DOHH2 (cell line): ENCODE data around the gene CARS2.

ENCODE experiments used
- EZH2phosphoT487 ChIP-seq: fragments of 200-600 bp; sonication (generic); IDR thresholded peaks from 2 replicates; pipeline ENCODE4 v1.6.1; 2017; ENCODE audit warnings: borderline replicate concordance, mild to moderate bottlenecking, antibody characterized with exemption, low read length, moderate library complexity, mixed read lengths
- TF ChIP-seq, protein P1 (sequence below): fragments of 200-600 bp; sonication (generic); IDR thresholded peaks from one replicate; pipeline ENCODE4 v1.5.1; 2014; ENCODE audit warnings: antibody characterized with exemption, mild to moderate bottlenecking, low read depth, low read length; ENCODE audit not compliant: poor library complexity, severe bottlenecking

GRCh38 chr13:110651271-110651670 is 54.6 kb downstream of the CARS2 start:
- TF ChIP-seq, protein P1, sequence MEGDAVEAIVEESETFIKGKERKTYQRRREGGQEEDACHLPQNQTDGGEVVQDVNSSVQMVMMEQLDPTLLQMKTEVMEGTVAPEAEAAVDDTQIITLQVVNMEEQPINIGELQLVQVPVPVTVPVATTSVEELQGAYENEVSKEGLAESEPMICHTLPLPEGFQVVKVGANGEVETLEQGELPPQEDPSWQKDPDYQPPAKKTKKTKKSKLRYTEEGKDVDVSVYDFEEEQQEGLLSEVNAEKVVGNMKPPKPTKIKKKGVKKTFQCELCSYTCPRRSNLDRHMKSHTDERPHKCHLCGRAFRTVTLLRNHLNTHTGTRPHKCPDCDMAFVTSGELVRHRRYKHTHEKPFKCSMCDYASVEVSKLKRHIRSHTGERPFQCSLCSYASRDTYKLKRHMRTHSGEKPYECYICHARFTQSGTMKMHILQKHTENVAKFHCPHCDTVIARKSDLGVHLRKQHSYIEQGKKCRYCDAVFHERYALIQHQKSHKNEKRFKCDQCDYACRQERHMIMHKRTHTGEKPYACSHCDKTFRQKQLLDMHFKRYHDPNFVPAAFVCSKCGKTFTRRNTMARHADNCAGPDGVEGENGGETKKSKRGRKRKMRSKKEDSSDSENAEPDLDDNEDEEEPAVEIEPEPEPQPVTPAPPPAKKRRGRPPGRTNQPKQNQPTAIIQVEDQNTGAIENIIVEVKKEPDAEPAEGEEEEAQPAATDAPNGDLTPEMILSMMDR, result no peak
- TF ChIP-seq EZH2phosphoT487, result no peak
